Kidney (tissue), 14 donors: ENCODE data around the gene DPH6. TPM values are rescaled to one million over a fixed set of nuclear protein-coding genes. Genes with fewer than 3 reads are reported as not detected.

Experiments used
- DNase-seq, 5 donors: peaks; one replicate each; pipeline ENCODE4 v3.0.0-alpha.2; 2013 to 2020
- FAIRE-seq: peaks from 2 replicates; lab custom pipeline; 2012; peaks lifted over from hg19 to GRCh38; lab: Jason Lieb, UNC
- H3K27ac ChIP-seq, 2 donors: one replicate each; pipeline ENCODE4 v1.7.0; 2013; ENCODE audit warnings: low read depth in 2 of 2, low read length in 2 of 2, inconsistent platforms in 1 of 2
- H3K27me3 ChIP-seq: one replicate; pipeline ENCODE4 v1.7.1; 2013; ENCODE audit warnings: low read length, inconsistent platforms; ENCODE audit not compliant: control insufficient read depth, insufficient read depth
- H3K36me3 ChIP-seq, 3 donors: one replicate each; pipeline versions ENCODE4 v1.7.0 to v1.7.1; 2013; ENCODE audit warnings: low read length in 3 of 3, control low read depth in 1 of 3, inconsistent platforms in 1 of 3; ENCODE audit not compliant: insufficient read depth in 3 of 3, control insufficient read depth in 2 of 3
- H3K4me1 ChIP-seq, 3 donors: one replicate each; pipeline versions ENCODE4 v1.7.0 to v1.7.1; 2013; ENCODE audit warnings: low read length in 3 of 3, inconsistent platforms in 1 of 3, low read depth in 1 of 3; ENCODE audit not compliant: control insufficient read depth in 2 of 3, insufficient read depth in 2 of 3
- H3K4me3 ChIP-seq, 3 donors: one replicate each; pipeline versions ENCODE4 v1.7.0 to v1.8.1; 2013; ENCODE audit warnings: low read length in 3 of 3, control low read depth in 1 of 3, inconsistent platforms in 1 of 3
- H3K9ac ChIP-seq, 3 donors: one replicate each; pipeline versions ENCODE4 v1.7.0 to v1.7.1; 2013; ENCODE audit warnings: low read length in 3 of 3, control low read depth in 1 of 3, inconsistent platforms in 1 of 3
- H3K9me3 ChIP-seq, 3 donors: one replicate each; pipeline versions ENCODE4 v1.7.0 to v1.7.1; 2013; ENCODE audit warnings: low read length in 3 of 3, control low read depth in 1 of 3, inconsistent platforms in 1 of 3; ENCODE audit not compliant: control insufficient read depth in 2 of 3, insufficient read depth in 1 of 3
- CTCF ChIP-seq: IDR thresholded peaks from 3 replicates; pipeline ENCODE4 v1.5.1; 2012; ENCODE audit warnings: mild to moderate bottlenecking, moderate library complexity, borderline replicate concordance; ENCODE audit not compliant: insufficient read depth; ENCODE audit errors: extremely low read depth
- intact Hi-C: fragments of 100-400 bp; cut with DNase I; formaldehyde crosslinking; loops from one replicate; pipeline ENCODE4 v1.11.1; 2022
- polyA plus RNA-seq: library from polyadenylated mRNA; stranded (reverse); fragments of 350-450 nt; fragmentation: Illumina TruSeq; extraction: RNeasy Lipid Tissue Mini Kit (QIAGEN cat#74804); gene quantifications from one replicate; pipeline ENCODE4 v1.2.3, GENCODE V29; 2014; ENCODE audit warnings: low read depth, low replicate concordance; ENCODE audit not compliant: insufficient read depth
- total RNA-seq: library from RNA; stranded (reverse); fragmentation: NEBNext Ultra II Directional; extraction: Animal tissue kit (Norgen Biotek cat#: 25700); gene quantifications from one replicate; pipeline ENCODE4 v1.2.1, GENCODE V29; 2021
- donor health status: control.
- donor health status: control.
- donor health status: control.
- donor health status: control.
- donor health status: control.
- donor health status: DM: yes; HTN: yes; CAD: no.
- donor health status: Normal renal cell carcinoma (clear cell type).

Gene DPH6
- total and polyA plus RNA-seq, 2 donors from 2014 or later = 10.1 to 29.8 TPM

GRCh38 chr15:35487417-35487816, 58.5 kb downstream of the DPH6 start:
- no peak overlapping the region for H3K4me3 ChIP-seq
- no peaks in the 10 kb centered on the region for H3K27me3 ChIP-seq
- H3K4me1 ChIP-seq = peaks cover 0 to 6% (median 2%) of the 10 kb centered on the region in 3 donors
- H3K27ac ChIP-seq = no peak overlapping the region
- no peak for DNase-seq
- no peak for TF ChIP-seq CTCF
- intact Hi-C loops = no loop called here
- FAIRE-seq = no peak
- no peaks in the 10 kb centered on the region for H3K36me3 ChIP-seq
- H3K9me3 ChIP-seq = peaks cover 0 to 10% (median 0%) of the 10 kb centered on the region in 3 donors
- no peak overlapping the region for H3K9ac ChIP-seq

GRCh38 chr15:35486296-35486695, 59.7 kb downstream of the DPH6 start:
- H3K9me3 ChIP-seq = peaks cover 0 to 10% (median 0%) of the 10 kb centered on the region in 3 donors
- no peaks in the 10 kb centered on the region for H3K27me3 ChIP-seq
- no peak overlapping the region for H3K27ac ChIP-seq
- no peak overlapping the region for H3K9ac ChIP-seq
- no peaks in the 10 kb centered on the region for H3K36me3 ChIP-seq
- no peak for DNase-seq
- TF ChIP-seq CTCF = no peak
- no peak for FAIRE-seq
- no peak overlapping the region for H3K4me3 ChIP-seq
- intact Hi-C loops = no loop called here
- no peaks in the 10 kb centered on the region for H3K4me1 ChIP-seq

GRCh38 chr15:35485411-35485810, 60.6 kb downstream of the DPH6 start:
- DNase-seq = no peak
- no peaks in the 10 kb centered on the region for H3K27me3 ChIP-seq
- H3K9ac ChIP-seq = no peak overlapping the region
- no peak for TF ChIP-seq CTCF
- H3K36me3 ChIP-seq = no peaks in the 10 kb centered on the region
- H3K27ac ChIP-seq = no peak overlapping the region
- H3K4me3 ChIP-seq = no peak overlapping the region
- intact Hi-C loops = no loop called here
- H3K9me3 ChIP-seq = peaks cover 0 to 6% (median 0%) of the 10 kb centered on the region in 3 donors
- H3K4me1 ChIP-seq = no peaks in the 10 kb centered on the region
- FAIRE-seq = no peak

GRCh38 chr15:35484231-35484945, 61.6 kb downstream of the DPH6 start:
- FAIRE-seq = no peak
- Histone ChIP-seq H3K27me3 (no peaks in the 10 kb centered on the region), H3K27ac (no peak overlapping the region), H3K9ac (no peak overlapping the region), H3K4me1 (peaks cover 0 to 2% (median 0%) of the 10 kb centered on the region in 3 donors), H3K4me3 (no peak overlapping the region), H3K9me3 (peaks cover 0 to 6% (median 0%) of the 10 kb centered on the region in 3 donors), H3K36me3 (no peaks in the 10 kb centered on the region)
- TF ChIP-seq CTCF = no peak
- DNase-seq = no peak
- intact Hi-C loops = no loop called here
